ENCODE measurements around the gene UBE3B. TPM values are rescaled to one million over a fixed set of nuclear protein-coding genes. Genes with fewer than 3 reads are reported as not detected.

UBE3B gene
- total RNA-seq, 1 experiment from 2014 or later: 29.3 TPM

GRCh38 chr12:109461846-109462756 is 15.3 kb upstream of the UBE3B start:
- Mint-ChIP-seq H3K9me3 (no peaks in the 10 kb centered on the region), H3K36me3 (peaks cover 26% of the 10 kb centered on the region), H3K27me3 (ENCODE audit: low read depth) (no peaks in the 10 kb centered on the region), H3K4me3 (peak overlapping the region; percentile 39), H3K27ac (peak overlapping the region; percentile 99), H3K4me1 (peaks cover 92% of the 10 kb centered on the region)
- DNase-seq (ENCODE audit: low spot score) (peak; percentile 29), ATAC-seq (peak; percentile 21)
- ChIA-PET POLR2A (interaction anchor here (1.1 to 1.5 kb wide), 4 partner anchors 11 to 29 kb away, joined by 3 to 4 read pairs (median 4); partner anchors contain the start of genes KCTD10 and UBE3B), CTCF (interaction anchor here (0.6 to 5.2 kb wide), 8 partner anchors 11 to 374 kb away, joined by 3 to 52 read pairs (median 4); partner anchors contain the start of gene KCTD10)
- TF ChIP-seq GRHL2 (CRISPR knock-in tag; IDR thresholded peaks at IDR 0.05; ENCODE audit: insufficient replicate concordance, severe bottlenecking): no peak
- peak; percentile 97 for TF ChIP-seq ETV6 (CRISPR knock-in tag; IDR thresholded peaks at IDR 0.05)

DNA sequence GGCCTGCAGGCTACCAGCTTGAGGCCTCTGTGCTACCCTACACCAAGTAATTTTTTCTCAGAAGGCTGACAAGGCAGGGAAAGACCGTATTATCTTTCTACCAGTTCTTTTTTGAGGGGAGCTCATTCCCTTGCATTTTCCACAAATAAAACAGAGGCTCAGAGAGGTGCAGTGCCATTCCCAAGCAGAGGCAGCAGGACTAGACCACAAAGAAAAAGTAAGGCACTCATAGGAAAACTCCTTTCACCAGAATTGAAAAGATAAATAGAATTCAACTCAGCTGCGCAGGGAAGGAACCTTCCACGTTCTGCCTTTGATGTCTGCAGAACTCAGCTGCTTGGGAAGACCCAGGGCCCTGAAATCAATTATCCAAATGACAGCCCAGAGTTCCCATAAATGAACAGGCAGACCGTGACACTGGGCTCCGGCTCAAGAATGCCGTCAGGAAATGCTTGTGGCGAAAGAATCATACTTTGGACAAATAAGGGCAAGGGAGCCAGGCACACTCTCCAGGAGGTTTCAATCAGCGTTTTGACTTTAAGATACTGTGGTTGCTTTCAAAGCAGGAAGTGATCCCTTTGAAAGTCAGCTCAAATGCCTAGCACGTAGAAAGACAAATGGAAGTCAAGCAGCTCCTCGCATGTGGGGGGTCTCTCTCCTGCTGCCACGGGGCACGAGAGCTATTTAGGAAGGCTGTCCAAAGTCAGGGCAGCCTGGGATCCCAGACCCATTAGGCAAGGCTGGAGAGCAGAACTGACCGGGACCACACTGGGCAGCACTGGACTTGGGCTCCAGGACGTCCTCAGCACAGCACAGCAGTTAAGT is 14.4 kb upstream of the UBE3B start:
- DNase-seq (ENCODE audit: low spot score) (peak; percentile 31), ATAC-seq (peak; percentile 6; the same call in 1 of the 2 replicates)
- ChIA-PET CTCF (interaction anchor here (0.6 to 5.2 kb wide), 8 partner anchors 12 to 637 kb away, joined by 3 to 52 read pairs (median 4); no protein-coding TSS in a partner anchor), POLR2A (interaction anchor here (0.5 to 1.5 kb wide), 5 partner anchors 10 to 30 kb away, joined by 3 to 4 read pairs (median 4); partner anchors contain the start of genes KCTD10 and UBE3B)
- H3K9me3 Mint-ChIP-seq: no peaks in the 10 kb centered on the region
- H3K4me3 Mint-ChIP-seq: peak overlapping the region; percentile 39
- TF ChIP-seq STAT6 (CRISPR knock-in tag; conservative IDR thresholded peaks at IDR 0.05; ENCODE audit: low read depth): no peak
- TF ChIP-seq IRF2 (CRISPR knock-in tag; IDR thresholded peaks at IDR 0.05; ENCODE audit: borderline replicate concordance, low read depth): no peak
- peak; percentile 74; the same call in 1 of the 2 replicates for TF ChIP-seq ZNF423 (CRISPR knock-in tag; IDR thresholded peaks at IDR 0.05)
- peak; percentile 71; the same call in 1 of the 2 replicates for TF ChIP-seq TEAD1 (CRISPR knock-in tag; IDR thresholded peaks at IDR 0.05)
- TF ChIP-seq GTF2I (CRISPR knock-in tag; conservative IDR thresholded peaks at IDR 0.05): no peak
- peaks cover 88% of the 10 kb centered on the region for H3K4me1 Mint-ChIP-seq
- H3K27ac Mint-ChIP-seq: peak overlapping the region; percentile 99
- no peaks in the 10 kb centered on the region for H3K27me3 Mint-ChIP-seq (ENCODE audit: low read depth)
- H3K36me3 Mint-ChIP-seq: peaks cover 24% of the 10 kb centered on the region

DNA sequence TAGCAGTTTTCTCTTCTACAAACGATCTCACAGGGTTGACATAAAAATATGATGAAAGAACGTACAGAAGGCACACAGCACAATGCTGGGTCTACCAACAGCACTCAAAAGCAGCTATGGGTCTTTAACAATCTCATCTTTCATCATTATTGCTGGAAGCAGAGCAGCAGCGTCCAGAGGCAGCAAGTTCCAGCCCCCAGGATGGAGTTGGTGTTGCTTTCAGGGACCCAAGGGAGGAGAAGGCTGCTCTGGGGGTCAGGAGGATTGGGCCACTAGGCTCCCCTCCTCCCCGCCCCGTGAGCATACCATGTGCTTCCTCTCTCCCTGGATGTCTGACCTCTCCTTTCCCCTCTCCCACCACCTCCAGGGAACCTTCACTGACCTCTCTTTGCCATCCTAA is 13.7 kb upstream of the UBE3B start:
- ATAC-seq (no peak), DNase-seq (ENCODE audit: low spot score) (no peak)
- no peaks in the 10 kb centered on the region for H3K9me3 Mint-ChIP-seq
- peaks cover 28% of the 10 kb centered on the region for H3K36me3 Mint-ChIP-seq
- 0 out of 2 replicates have a peak overlapping the region, but pooled peaks have one; percentile 39 for H3K4me3 Mint-ChIP-seq
- CTCF ChIA-PET: interaction anchor here (0.6 to 5.2 kb wide), 7 partner anchors 13 to 636 kb away, joined by 3 to 52 read pairs (median 4); no protein-coding TSS in a partner anchor
- peak overlapping the region; percentile 99 for H3K27ac Mint-ChIP-seq
- POLR2A ChIA-PET: interaction anchor here (0.5 to 1.3 kb wide), 3 partner anchors 10 to 29 kb away, joined by 3 to 4 read pairs (median 4); no protein-coding TSS in a partner anchor
- TF ChIP-seq NFATC4 (CRISPR knock-in tag; IDR thresholded peaks at IDR 0.05) (no peak), CDX4 (CRISPR knock-in tag; IDR thresholded peaks at IDR 0.05; ENCODE audit: borderline replicate concordance) (no peak), RORB (CRISPR knock-in tag; IDR thresholded peaks at IDR 0.05) (no peak), JAZF1 (CRISPR knock-in tag; IDR thresholded peaks at IDR 0.05) (no peak), MAX (CRISPR knock-in tag; IDR thresholded peaks at IDR 0.05) (no peak)
- TF ChIP-seq, protein P1, sequence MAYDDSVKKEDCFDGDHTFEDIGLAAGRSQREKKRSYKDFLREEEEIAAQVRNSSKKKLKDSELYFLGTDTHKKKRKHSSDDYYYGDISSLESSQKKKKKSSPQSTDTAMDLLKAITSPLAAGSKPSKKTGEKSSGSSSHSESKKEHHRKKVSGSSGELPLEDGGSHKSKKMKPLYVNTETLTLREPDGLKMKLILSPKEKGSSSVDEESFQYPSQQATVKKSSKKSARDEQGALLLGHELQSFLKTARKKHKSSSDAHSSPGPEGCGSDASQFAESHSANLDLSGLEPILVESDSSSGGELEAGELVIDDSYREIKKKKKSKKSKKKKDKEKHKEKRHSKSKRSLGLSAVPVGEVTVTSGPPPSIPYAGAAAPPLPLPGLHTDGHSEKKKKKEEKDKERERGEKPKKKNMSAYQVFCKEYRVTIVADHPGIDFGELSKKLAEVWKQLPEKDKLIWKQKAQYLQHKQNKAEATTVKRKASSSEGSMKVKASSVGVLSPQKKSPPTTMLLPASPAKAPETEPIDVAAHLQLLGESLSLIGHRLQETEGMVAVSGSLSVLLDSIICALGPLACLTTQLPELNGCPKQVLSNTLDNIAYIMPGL (CRISPR knock-in tag; IDR thresholded peaks at IDR 0.05): no peak
- TF ChIP-seq, protein P2, sequence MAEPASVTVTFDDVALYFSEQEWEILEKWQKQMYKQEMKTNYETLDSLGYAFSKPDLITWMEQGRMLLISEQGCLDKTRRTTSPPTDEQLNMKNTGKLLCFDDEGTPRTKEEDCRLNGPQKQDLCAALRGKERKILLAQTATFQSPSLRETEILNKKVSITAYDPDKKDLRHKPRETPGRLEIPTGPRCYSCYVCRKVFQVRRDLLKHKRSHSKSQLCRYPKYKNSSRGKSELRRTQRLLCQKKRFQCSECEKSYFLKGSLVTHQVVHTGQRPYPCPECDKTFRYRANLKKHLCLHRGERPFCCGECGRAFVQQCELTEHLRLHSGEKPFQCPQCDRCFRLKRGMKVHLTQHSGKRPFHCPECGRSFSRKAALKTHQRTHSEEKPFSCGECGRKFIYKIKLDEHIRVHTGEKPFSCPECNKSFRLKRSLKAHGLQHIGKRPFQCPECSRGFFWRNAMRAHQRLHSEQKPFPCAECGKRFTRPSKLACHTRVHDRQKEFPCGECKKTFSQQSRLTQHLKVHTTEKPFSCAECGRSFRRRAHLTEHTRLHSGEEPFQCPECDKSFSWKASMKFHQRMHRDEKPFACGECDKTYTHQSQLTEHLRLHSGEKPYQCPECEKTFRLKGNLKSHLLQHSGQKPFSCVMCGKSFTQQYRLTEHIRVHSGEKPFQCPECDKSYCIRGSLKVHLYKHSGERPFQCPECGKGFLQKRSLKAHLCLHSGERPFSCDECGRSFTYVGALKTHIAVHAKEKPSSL (CRISPR knock-in tag; conservative IDR thresholded peaks at IDR 0.05): no peak
- H3K4me1 Mint-ChIP-seq: peaks cover 87% of the 10 kb centered on the region
- H3K27me3 Mint-ChIP-seq (ENCODE audit: low read depth): no peaks in the 10 kb centered on the region
